Muscle of arm (tissue), 12 donors: Measurements from ENCODE around the gene ZNF679. TPM values are rescaled to one million over a fixed set of nuclear protein-coding genes. Genes with fewer than 3 reads are reported as not detected.
"Not testable (repeated sequence)": the region's sequence is repeated elsewhere in the genome, so short reads cannot be mapped to it uniquely, and the experiment has no call there.

Source experiments
- DNase-seq: peaks from one replicate; pipeline ENCODE4 v3.0.0-alpha.2; 2013
- polyA plus RNA-seq, 12 donors: library from polyadenylated mRNA; unstranded; fragments of 120-200 nt; gene quantifications; one replicate each; pipeline ENCODE4 v1.2.1, GENCODE V29; 2013; ENCODE audit not compliant: insufficient read length in 12 of 12

The ZNF679 gene
- polyA plus RNA-seq, 12 donors: not detected

- no peak for DNase-seq
Measured at GRCh38 chr7:64310426-64310825, 82.2 kb downstream of the ZNF679 start.

GRCh38 chr7:64312826-64313225, 84.6 kb downstream of the ZNF679 start:
- DNase-seq: no peak

- DNase-seq: peak; percentile 94
Measured at GRCh38 chr7:64313740-64314491, 85.6 kb downstream of the ZNF679 start, which contains the start of gene ZNF736. TSS of gene ZNF736 (plus strand) at chr7:64313961. CDS start at chr7:64314151, 190 bp downstream.

- no peak for DNase-seq
Measured at GRCh38 chr7:64314566-64314965, 86.3 kb downstream of the ZNF679 start.

GRCh38 chr7:64316031-64316742, 87.9 kb downstream of the ZNF679 start:
- DNase-seq: not testable (repeated sequence)

Other genes with a start within 250 kb of the ZNF679 start
- gene ZNF722, start 229.6 kb upstream of the ZNF679 start, polyA plus RNA-seq: not detected
- under 1 TPM in 6 of 12 donors, not detected in 6; 0.08 to 0.87 (median 0.30) TPM for gene ZNF727, start 183.0 kb upstream of the ZNF679 start, polyA plus RNA-seq
- not detected for gene ZNF735, start 21.3 kb upstream of the ZNF679 start, polyA plus RNA-seq
- 10 to 100 TPM in 3 of 12 donors, 1 to 10 TPM in 8, not detected in 1; 6.6 to 12.1 (median 8.1) TPM for gene ZNF736, start 85.5 kb downstream of the ZNF679 start, polyA plus RNA-seq